IPS-18a (cell line): Measurements from ENCODE around the gene FAM13A.

Experiments
- H3K27ac ChIP-seq: one replicate; pipeline ENCODE4 v1.5.1; 2013; ENCODE audit warnings: low read length
- H3K27me3 ChIP-seq: one replicate; pipeline ENCODE4 v1.6.1; 2013; ENCODE audit warnings: mild to moderate bottlenecking, low read length; ENCODE audit not compliant: control insufficient read depth, insufficient read depth
- H3K36me3 ChIP-seq: one replicate; pipeline ENCODE4 v1.6.1; 2013; ENCODE audit warnings: low read depth, low read length; ENCODE audit not compliant: control insufficient read depth
- H3K4me1 ChIP-seq: one replicate; pipeline ENCODE4 v1.6.1; 2013; ENCODE audit warnings: low read depth, low read length; ENCODE audit not compliant: control insufficient read depth
- H3K4me3 ChIP-seq: one replicate; pipeline ENCODE4 v1.5.1; 2013; ENCODE audit warnings: low read length
- H3K9ac ChIP-seq: one replicate; pipeline ENCODE4 v1.6.1; 2013; ENCODE audit warnings: mild to moderate bottlenecking, low read length, moderate library complexity
- H3K9me3 ChIP-seq: one replicate; pipeline ENCODE4 v1.6.1; 2013; ENCODE audit warnings: low read depth, low read length; ENCODE audit not compliant: control insufficient read depth

The FAM13A gene

DNA sequence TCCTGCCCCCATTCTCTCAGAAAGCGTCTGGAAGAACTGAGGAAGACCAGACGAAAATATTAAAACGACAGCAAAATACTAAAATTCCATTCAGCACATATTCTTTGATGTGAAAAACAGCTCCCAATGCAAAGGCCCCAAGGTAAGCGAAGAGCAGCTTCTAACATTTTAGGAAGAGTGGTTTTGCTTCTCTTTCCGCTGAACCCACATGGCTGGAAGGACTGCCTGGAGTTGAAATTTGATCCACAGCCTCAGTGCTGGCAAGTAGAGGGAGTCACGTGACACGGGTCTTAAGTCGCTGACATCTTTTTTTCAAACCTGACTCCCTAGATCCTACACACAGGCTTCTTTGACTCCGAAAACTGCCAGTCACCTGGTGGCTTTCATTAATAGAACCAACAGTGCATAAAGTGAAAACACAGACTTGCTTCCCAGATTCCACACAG lies at the start of gene FAM13A:
TSS of gene FAM13A (minus strand) at position 233 of the 446 bp plus-strand sequence. CDS start at position 12, 221 bp downstream.
- H3K4me3 ChIP-seq, result peak within 1 kb of the TSS; percentile 87
- peaks cover 30% of the 10 kb centered on the region for H3K4me1 ChIP-seq
- H3K27ac ChIP-seq, result peak within 1 kb of the TSS; percentile 25
- peak within 1 kb of the TSS; percentile 75 for H3K9ac ChIP-seq
- H3K27me3 ChIP-seq, result no peaks in the 10 kb centered on the region
- no peaks in the 10 kb centered on the region for H3K9me3 ChIP-seq
- no peaks in the 10 kb centered on the region for H3K36me3 ChIP-seq

DNA sequence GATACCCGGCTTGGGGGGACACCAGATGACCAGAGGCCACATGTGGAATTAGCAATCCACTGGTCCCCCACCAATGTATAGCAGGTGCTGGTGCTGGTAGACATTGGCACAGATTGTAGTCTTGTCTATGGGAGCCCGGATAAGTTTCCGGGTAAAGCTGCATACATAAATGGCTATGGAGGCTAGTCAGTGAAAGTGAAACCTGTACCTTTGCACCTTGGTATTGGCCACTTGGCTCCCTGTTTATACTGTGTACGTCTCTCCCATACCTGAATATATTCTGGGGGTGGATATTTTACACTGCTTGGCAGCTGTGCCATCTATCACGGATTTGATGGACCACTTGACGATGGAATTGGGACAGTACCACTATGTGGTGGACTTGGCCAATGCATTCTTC lies 48.7 kb upstream of the FAM13A start:
- Histone ChIP-seq H3K9ac (no peak overlapping the region), H3K9me3 (no peaks in the 10 kb centered on the region), H3K27me3 (peaks cover 21% of the 10 kb centered on the region), H3K4me1 (no peaks in the 10 kb centered on the region), H3K27ac (no peak overlapping the region), H3K36me3 (no peaks in the 10 kb centered on the region), H3K4me3 (no peak overlapping the region)

DNA sequence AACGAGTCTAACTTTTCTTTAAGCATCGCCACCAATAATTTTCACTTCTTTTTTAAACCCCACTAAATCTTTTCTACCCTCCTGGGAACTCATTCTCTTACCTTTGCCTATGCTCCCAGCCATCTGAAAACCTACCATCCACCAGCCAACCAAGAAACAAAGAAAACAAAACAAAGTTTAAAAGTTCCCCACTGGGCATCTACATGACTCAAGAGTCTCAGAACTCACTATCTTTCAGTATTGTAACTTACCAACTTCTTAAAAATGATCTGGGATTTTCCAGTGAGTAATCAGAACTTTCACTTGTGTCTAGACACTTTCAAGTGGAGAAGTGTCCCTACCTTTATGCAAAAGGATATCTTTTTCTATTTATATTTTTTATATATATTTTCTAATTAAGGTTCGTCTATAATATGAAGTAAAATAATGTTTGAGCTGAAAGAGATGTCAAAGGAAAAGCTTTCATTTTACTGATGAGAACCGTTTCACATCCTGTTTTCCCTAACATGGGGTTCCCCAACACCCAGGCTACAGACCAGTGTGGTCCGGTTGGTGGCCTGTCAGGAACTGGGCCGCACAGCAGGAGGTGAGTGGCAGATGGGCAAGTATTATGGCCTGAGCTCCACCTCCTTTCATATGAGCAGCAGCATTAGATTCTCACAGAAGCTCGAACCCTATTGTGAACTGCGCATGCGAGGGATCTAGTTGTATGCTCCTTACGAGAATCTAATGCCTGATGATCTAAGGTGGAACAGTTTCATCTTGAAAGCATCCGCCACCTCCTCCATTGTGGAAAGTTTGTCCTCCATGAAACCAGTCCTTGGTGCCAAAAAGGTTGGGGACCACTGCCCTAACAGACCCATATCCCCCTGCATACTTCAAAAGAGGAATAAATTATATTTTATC lies 44.5 kb upstream of the FAM13A start:
- no peaks in the 10 kb centered on the region for H3K27me3 ChIP-seq
- H3K9me3 ChIP-seq, result no peaks in the 10 kb centered on the region
- no peaks in the 10 kb centered on the region for H3K36me3 ChIP-seq
- no peaks in the 10 kb centered on the region for H3K4me1 ChIP-seq
- no peak overlapping the region for H3K4me3 ChIP-seq
- no peak overlapping the region for H3K9ac ChIP-seq
- no peak overlapping the region for H3K27ac ChIP-seq

DNA sequence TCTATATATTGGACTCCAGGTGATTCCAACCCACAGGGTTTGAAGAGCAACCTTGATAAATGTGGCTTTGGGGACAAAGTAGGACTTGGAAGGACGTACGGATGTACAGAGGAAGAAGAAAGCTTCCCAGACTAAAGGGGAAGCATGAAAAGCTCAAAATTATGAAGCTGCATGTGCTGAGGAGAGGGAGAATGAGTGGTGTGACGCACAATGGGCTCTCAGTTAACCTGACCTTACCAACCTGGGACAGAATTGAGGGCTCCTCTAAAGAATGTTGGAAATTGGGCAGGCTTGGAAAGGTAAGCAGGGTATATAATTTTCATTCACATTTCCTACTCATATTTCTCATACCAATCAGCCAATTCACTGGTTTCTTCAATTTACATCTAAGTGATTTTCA lies 43.9 kb upstream of the FAM13A start:
- no peak overlapping the region for H3K9ac ChIP-seq
- H3K27me3 ChIP-seq, result no peaks in the 10 kb centered on the region
- H3K9me3 ChIP-seq, result no peaks in the 10 kb centered on the region
- H3K27ac ChIP-seq, result no peak overlapping the region
- H3K4me3 ChIP-seq, result no peak overlapping the region
- H3K36me3 ChIP-seq, result no peaks in the 10 kb centered on the region
- H3K4me1 ChIP-seq, result no peaks in the 10 kb centered on the region

DNA sequence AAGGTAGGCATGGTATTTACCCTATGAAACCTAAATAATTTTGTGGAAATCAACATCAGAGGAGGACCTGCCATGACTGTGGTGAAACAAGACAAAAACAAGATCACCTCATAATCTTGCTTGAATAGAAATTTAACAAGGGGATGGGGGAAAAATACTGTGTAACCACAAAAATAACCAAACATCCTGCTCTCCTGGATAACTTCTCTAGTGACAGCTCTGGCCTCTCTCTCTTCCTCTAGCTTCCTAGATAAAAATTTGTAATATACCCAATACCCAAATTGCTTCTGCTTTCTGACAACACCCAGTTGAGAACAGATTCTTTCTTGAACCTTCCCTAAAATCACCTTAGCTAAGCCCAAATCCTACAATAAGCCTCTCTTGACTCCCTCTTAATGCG lies 42.5 kb upstream of the FAM13A start:
- Histone ChIP-seq H3K4me1 (no peaks in the 10 kb centered on the region), H3K36me3 (no peaks in the 10 kb centered on the region), H3K9me3 (no peaks in the 10 kb centered on the region), H3K9ac (no peak overlapping the region), H3K27me3 (no peaks in the 10 kb centered on the region), H3K27ac (no peak overlapping the region), H3K4me3 (no peak overlapping the region)

DNA sequence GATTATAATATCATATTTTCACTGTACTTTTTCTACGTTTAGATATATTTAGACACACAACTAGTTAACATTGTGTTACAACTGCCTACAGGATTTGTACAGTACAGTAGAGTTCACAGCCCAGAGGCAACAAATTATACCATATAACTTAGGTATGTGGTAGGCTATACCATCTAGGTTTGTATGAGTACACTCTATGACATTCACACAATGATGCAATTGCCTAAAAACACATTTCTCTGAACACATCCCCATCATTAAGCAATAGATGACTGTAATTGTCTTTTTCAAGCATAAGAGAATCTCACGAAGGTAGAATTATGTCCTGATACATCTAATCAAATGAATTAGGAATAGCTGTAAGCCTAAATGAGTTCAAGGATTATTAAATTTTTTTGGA lies 42.0 kb upstream of the FAM13A start:
- H3K27ac ChIP-seq, result no peak overlapping the region
- no peak overlapping the region for H3K9ac ChIP-seq
- H3K27me3 ChIP-seq, result no peaks in the 10 kb centered on the region
- H3K4me3 ChIP-seq, result no peak overlapping the region
- no peaks in the 10 kb centered on the region for H3K4me1 ChIP-seq
- no peaks in the 10 kb centered on the region for H3K9me3 ChIP-seq
- no peaks in the 10 kb centered on the region for H3K36me3 ChIP-seq

DNA sequence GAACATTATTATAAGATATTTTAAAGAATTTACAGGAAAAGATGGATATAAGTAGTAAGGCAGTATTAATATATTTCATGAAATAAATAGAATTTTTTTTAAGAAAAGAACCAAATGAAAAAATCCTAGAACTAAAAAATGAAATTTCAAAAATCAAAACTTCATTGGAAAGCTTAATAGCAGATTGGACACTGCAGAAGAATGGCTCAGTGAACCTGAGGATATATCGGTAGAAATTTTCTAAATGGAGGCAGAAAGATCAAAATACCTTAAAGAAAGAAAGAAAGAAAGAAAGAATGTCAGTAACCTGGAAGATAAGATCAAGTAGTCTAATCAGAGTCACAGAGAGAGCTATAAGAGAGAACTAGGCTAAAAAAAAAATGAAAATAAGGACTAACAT lies 21.3 kb upstream of the FAM13A start:
- no peaks in the 10 kb centered on the region for H3K27me3 ChIP-seq
- no peak overlapping the region for H3K4me3 ChIP-seq
- no peak overlapping the region for H3K27ac ChIP-seq

DNA sequence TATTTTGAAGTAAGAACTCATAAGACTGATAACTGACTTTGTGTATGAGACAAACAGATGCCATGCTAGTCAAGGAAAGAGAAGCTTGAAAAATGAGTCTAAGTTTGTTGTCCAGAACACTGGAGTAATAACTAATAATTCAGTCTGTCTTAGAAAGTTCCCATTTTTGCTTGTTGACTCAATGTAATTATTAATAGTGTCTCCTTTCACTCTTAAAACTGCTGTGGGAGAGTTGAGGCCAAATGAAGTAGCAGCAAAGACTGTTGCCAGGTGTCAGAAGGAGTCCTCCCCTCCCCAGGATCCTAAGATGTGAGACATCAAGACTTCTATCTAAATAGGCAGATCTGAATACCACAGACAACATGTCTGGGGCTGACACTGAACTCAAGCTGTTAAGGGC lies 20.8 kb upstream of the FAM13A start:
- Histone ChIP-seq H3K4me1 (no peaks in the 10 kb centered on the region), H3K9me3 (no peaks in the 10 kb centered on the region), H3K36me3 (no peaks in the 10 kb centered on the region), H3K27me3 (no peaks in the 10 kb centered on the region), H3K27ac (no peak overlapping the region), H3K9ac (no peak overlapping the region), H3K4me3 (no peak overlapping the region)

More for the DNA sequence above, 21.3 kb upstream of the FAM13A start:
- H3K4me1 ChIP-seq, result no peaks in the 10 kb centered on the region
- H3K9me3 ChIP-seq, result no peaks in the 10 kb centered on the region
- H3K36me3 ChIP-seq, result no peaks in the 10 kb centered on the region
- no peak overlapping the region for H3K9ac ChIP-seq

DNA sequence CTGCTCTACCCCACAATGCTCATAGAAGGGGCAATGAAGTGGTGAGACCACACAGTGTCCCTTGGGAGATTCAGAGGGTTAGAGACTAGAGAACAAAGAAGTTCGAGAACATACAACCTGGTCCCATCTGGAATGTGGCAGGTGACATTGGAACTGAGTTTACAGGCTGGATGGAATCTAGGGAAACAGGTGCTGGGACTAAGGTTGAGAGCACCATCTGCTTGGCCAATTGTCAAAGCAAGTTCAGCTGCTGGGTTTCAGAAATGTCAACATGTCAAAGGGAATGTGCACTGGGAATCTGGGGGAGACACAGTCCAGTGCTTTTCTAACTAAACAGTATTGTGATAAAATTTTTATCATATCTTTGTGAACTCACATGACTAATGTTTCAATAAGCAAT lies 15.9 kb upstream of the FAM13A start:
- Histone ChIP-seq H3K9me3 (no peaks in the 10 kb centered on the region), H3K27ac (no peak overlapping the region), H3K9ac (no peak overlapping the region), H3K27me3 (no peaks in the 10 kb centered on the region), H3K4me1 (no peaks in the 10 kb centered on the region), H3K36me3 (no peaks in the 10 kb centered on the region), H3K4me3 (no peak overlapping the region)

DNA sequence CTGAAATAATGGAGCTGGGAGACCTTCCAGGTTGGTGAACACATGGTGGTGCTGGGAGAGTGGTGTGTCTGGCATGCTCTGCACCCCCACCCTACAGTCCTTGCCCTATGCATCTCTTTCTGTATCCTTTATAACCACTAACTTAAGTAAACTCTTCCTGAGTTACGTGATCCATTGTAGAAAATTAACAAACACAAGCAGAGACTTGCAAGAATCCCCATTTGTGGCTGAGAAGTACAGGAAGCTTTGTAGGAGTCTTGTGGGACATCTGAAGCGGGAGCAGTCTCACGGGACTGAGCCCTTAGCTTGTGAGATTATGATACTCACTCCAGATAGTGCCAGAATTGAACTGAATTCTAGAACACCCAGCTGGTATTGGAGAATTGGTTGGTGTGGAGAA lies 14.3 kb upstream of the FAM13A start:
- Histone ChIP-seq H3K27me3 (no peaks in the 10 kb centered on the region), H3K4me3 (no peak overlapping the region), H3K36me3 (no peaks in the 10 kb centered on the region), H3K9ac (no peak overlapping the region), H3K27ac (no peak overlapping the region), H3K9me3 (no peaks in the 10 kb centered on the region), H3K4me1 (no peaks in the 10 kb centered on the region)

DNA sequence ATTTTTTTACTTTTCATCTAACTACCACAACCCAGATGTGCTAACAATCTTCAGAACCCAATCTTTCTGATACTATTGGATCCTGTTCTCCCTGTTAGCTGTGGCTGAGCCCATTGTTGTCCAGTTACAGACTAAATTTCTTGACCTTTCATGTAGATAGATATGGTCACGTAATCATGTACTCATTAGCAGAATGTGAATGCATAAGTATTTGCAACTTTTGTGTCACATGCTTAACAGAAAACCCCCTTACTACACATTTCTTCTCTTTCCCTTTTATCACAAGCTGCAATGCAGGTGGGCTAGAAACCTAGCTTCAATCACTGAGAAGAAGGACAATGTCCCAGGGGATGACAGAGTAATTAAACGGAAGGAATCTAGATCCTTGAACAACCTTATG lies 13.1 kb upstream of the FAM13A start:
- Histone ChIP-seq H3K36me3 (no peaks in the 10 kb centered on the region), H3K27ac (no peak overlapping the region), H3K4me1 (no peaks in the 10 kb centered on the region), H3K9ac (no peak overlapping the region), H3K9me3 (peaks cover 3% of the 10 kb centered on the region), H3K27me3 (no peaks in the 10 kb centered on the region), H3K4me3 (no peak overlapping the region)

DNA sequence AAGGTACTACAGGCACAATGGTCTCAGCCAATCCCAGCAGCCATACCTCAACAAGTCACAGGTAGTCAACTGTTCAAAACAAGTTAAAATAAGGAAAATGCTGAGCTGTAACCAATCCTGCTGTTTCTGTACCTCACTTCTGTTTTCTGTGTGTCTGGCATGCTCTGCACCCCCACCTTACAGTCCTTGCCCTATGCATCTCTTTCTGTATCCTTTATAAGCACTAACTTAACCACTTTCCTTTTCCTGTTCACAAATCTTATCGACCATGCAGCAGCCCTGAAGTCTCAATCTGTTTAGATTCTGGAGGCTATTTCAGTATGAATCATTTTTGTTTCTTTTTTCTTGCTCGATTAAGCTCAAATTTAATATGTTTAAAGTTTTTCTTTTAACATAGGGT lies 12.5 kb upstream of the FAM13A start:
- Histone ChIP-seq H3K9ac (no peak overlapping the region), H3K9me3 (peaks cover 3% of the 10 kb centered on the region), H3K4me3 (no peak overlapping the region), H3K4me1 (no peaks in the 10 kb centered on the region), H3K27ac (no peak overlapping the region), H3K27me3 (no peaks in the 10 kb centered on the region), H3K36me3 (no peaks in the 10 kb centered on the region)
